GM19455 (cell line): ENCODE results near the gene MSH6.

Experiments
- ATAC-seq: cut with Tn5 transposase; IDR thresholded peaks from one replicate; pipeline ENCODE4 v1.9.1; 2021; ENCODE audit not compliant: unreplicated experiment

MSH6 gene

DNA sequence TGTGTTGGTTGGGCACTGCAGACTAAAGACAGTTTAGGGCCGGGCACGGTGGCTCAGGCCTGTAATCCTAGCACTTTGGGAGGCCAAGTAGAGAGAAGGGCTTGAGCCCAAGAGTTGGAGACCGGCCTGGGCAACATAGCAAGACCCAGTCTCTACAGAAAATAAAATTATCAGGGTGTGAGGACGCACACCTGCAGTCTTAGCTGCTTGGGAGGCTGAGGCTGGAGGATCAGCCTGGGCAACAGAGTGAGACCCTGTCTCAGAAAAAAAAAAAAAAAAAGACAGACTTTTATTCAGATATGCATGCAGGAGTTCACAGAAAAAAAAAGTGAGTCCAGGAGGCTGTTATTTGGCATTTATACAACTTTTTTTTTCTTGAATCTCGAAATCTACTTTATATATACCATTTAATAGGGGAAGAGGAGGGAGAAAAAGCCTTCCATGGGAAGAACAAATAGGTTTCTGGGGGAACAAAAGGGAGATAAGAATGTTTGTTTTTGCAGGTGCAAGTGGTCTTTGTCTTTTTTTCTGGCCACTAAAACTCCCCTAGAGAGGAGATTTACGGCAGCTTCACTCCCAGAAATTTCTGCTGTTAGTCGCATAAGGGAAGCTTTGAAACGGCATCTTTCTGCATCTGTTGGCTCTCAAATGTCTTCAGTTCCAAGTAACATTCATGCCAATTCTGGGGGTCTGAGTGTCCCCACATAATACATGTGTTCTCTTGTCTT is 4.1 kb upstream of the MSH6 start:
- no peak for ATAC-seq

DNA sequence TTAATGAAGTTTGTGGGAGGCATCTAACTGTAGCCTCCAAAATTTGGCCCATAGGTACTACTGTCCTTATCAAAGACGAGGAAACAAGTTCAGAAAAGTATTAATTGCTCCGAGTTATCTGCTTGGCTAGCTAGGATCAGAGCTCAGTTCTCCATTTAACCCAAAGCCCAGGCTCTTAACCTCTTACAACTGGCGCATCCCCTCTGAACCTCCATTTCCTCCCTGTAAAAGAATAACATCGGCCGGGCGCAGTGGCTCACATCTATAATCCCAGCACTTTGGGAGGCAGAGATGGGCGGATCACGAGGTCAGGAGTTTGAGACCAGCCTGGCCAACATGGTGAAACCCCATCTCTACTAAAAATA is 3.5 kb upstream of the MSH6 start:
- no peak for ATAC-seq

DNA sequence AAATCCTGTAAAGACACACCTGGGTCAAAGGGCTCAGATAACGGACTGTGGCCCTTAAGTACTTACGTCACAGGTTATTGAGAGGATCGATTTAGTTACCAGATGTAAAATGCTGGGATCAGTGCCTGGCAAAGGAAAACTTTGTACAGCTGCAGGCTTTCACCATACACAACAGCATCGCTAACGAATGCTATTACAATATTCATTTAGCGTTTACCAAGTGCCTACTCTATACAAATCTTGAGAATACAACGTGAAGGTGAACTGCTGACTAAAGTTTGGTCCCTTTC is 619 bp upstream of the MSH6 start:
- no peak for ATAC-seq

DNA sequence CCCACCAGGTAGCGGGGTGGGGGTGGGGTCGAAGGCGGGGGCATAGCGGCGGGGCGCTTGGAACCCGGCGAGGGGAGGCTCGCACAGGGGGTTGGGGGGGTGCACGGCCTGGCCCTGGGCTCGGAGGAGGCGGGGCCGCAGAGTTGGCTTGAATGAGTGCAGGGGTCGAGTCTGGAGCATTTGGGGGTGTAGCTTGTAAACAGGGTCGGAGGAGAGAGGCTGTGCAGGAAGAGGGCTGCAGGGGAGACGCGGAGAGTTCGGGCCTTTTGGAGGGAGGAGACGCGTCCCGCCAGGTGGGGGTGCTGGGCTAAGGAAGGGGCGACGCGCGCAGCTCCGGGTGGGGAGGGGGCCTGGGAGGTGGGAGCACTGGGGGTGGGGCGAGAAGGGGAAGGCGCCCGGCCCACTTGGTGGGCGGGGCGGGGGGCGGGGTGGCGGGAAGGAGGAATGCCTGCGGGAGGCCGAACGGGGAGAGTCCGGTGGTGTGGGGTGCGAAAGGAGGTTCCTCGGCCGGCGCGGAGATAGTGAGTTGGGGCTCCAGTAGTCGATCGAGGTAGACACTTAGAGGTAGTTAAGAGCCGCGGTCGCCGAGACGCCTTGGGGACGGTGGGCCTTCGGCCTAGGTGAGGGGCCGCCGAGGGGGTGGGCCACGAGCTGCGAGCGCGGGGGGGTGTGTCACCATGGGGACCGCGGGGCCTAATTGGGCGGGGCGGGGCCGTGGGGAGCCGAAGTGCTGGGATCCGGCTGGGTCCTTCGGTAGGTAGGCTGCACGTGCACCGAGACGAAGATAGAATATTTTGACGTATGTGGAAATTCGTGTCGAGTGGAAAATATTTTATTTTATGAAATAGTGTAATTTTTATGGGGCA is 774 bp downstream of the MSH6 start:
- ATAC-seq: peak; percentile 39

DNA sequence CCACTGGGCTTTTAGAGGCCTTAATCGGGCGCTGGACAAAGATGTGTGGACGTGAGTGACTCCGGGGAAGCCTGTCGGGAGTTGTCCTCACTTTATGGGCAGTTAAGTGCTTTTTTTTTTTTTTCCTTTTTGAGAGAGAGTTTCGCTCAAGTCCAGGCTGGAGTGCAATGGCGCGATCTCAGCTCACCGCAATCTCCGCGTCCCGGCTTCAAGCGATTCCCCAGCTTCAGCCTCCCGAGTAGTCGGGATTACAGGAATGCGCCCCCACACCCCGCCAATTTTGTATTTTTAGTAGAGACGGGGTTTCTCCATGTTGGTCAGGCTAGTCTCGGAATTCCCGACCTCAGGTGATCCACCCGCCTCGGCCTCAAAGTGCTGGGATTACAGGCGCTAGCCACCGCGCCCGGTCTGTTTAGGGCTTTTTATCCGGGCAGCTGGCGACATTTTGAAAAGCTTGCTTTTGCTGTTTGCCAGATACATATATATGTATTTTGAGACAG is 1.5 kb downstream of the MSH6 start:
- no peak for ATAC-seq

DNA sequence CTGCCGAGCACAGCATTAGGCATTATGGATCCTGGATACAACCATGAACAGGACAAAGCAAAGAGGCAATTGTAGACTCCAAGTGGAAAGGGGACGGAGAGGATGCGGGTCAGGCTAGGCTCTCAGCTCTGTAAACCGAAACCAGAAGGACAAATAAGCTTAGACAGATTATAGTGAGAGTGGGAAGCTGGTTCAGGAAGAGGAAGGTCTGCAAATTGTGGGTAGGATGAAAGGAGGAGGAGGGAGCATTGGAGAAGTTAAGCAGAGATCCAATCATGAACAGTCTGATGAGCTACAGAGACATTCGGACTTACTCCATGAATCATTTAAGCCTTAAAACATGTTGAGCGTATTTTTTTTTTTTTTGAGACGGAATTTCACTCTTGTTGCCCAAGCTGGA is 3.0 kb downstream of the MSH6 start:
- ATAC-seq: no peak

DNA sequence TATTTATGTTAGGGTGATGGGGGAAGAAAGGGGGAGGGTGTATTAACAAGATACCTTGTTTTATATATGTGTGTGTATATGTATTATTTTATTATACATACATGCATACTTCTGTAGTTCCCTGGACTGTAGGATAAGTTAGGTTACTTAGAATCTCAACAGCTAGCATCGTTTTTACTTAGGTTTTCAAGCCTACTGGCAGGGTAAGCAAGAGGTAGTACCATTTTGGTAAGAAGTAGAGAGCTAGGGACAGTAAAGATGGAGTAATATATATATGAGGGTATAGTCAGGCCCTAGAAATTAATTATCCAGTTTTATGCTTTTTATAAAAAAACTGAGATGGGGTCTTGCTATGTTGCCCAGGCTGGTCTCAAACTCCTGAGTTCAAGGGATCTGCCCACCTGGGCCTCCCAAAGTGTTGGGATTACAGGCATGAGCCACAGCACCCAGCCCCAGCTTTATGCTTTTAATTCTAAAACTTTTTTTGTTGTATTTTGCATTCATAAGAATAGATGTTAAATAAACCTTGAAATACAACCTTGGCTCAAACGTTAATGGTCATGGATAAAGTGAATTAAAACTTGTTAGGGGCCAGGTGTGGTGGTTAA is 13.2 kb downstream of the MSH6 start:
- no peak for ATAC-seq

DNA sequence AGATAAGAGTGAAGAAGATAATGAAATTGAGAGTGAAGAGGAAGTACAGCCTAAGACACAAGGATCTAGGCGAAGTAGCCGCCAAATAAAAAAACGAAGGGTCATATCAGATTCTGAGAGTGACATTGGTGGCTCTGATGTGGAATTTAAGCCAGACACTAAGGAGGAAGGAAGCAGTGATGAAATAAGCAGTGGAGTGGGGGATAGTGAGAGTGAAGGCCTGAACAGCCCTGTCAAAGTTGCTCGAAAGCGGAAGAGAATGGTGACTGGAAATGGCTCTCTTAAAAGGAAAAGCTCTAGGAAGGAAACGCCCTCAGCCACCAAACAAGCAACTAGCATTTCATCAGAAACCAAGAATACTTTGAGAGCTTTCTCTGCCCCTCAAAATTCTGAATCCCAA is 15.7 kb downstream of the MSH6 start:
- ATAC-seq: no peak

DNA sequence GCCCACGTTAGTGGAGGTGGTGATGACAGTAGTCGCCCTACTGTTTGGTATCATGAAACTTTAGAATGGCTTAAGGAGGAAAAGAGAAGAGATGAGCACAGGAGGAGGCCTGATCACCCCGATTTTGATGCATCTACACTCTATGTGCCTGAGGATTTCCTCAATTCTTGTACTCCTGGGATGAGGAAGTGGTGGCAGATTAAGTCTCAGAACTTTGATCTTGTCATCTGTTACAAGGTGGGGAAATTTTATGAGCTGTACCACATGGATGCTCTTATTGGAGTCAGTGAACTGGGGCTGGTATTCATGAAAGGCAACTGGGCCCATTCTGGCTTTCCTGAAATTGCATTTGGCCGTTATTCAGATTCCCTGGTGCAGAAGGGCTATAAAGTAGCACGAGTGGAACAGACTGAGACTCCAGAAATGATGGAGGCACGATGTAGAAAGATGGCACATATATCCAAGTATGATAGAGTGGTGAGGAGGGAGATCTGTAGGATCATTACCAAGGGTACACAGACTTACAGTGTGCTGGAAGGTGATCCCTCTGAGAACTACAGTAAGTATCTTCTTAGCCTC is 16.2 kb downstream of the MSH6 start:
- no peak for ATAC-seq

DNA sequence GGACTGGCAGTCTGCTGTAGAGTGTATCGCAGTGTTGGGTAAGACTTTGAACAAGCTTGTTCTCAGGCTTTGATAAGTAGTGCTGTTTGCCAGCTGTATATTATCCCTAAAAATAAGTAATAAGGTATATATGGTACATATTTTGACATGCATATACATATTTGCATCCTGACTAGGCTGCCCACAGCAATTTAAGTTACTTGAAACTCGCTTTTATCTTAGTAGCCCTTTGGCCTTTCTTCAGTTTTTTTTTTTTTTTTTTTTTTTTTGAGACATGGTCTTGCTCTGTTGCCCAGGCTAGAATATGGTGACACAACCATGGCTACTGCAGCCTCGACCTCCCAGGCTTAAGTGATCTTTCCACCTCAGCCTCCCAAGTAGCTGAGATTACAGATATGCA is 18.2 kb downstream of the MSH6 start:
- ATAC-seq: no peak

DNA sequence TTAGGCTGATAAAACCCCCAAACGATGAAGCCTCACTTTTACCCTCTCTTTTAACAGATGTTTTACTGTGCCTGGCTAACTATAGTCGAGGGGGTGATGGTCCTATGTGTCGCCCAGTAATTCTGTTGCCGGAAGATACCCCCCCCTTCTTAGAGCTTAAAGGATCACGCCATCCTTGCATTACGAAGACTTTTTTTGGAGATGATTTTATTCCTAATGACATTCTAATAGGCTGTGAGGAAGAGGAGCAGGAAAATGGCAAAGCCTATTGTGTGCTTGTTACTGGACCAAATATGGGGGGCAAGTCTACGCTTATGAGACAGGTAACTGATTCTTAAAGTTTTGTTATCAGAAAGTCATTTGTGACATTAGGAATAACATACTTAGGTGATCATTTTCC is 20.4 kb downstream of the MSH6 start:
- no peak for ATAC-seq

DNA sequence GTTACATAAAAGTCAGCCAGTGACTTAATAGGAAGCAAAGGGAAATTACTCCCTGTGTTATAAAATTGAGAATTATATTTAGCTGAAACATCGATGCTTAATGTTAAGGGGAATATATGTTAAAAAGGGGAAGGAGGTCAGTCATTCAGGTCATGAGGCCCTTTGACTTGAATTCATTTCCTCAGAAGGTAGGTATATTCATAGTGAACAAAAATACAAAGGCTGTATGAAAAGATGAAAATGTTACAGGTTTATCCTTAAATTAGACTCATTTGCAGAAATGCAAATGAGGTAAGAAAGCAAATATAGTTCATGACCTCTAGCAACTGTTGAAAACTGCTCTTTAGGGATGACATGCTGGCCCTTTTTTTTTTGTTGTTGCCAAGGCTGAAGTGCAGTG is 20.8 kb downstream of the MSH6 start:
- ATAC-seq: no peak

DNA sequence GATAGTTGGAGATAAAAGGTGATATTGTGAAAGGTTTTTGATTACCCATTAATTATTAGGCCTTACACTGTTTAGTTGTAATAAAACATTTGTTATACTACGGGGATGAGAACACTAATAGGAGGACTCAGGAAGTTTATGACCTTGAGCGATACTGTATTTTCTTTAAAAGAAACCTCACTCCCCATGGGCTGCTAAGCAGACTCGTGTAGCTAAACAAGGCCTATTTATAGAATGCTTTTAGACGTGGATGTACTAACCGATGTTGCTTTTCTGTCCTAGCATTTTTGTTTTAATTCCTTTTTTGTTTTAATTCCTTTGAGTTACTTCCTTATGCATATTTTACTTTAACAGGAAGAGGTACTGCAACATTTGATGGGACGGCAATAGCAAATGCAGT is 22.9 kb downstream of the MSH6 start:
- no peak for ATAC-seq

DNA sequence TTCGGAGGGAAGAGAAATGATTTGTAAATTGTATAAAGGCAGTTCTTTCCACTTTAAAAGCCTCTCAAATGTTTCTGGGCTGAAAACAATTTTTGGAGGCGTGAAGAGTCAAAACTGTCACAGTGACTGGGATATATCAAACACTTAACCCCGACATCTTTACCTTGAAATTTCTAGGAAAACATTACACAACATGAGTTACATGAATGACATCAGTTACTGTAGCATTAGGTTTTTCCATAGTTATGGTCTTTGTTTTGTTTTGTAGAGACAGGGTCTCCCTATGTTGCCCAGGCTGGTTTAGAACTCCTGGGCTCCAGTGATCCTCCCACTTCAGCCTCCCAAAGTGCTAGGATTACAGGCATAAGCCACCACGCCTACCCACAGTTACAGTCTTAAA is 25.7 kb downstream of the MSH6 start:
- no peak for ATAC-seq

DNA sequence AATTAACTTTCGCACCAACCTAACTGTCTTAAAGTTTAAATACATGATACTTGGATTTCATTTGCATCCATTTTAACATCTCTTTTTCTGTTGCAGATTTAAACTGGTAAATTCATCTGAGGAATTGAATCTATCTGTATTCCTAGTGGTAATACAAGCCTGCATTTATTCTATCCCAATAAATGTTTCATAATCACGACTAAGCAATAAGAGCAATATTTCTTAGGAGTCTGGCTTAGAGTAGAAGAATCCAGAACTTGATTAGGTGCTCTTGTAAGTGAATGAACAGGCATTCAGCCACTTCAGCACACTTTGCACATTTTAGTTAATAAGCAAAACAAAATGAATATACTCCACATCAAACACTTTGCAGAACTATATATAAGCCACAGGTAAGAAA is 27.0 kb downstream of the MSH6 start:
- ATAC-seq: no peak

DNA sequence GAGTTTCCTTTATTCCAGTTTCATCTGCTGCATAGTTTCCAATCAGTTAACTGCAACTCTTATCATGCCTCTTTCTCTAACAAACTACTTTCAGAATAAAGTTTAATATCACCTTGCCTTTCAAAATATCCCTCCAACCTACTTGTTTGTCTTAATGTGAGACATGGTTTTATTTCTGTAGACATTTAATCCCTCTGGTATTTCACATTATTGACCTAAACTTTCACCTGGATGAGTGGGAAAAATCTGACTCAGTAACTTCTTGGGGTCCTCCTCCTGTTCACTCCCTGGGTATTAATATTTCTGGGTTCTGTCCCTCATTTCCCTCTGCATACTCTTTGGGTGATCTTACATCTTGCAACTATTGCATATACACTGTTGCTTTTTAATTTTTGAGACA is 27.9 kb downstream of the MSH6 start:
- ATAC-seq: no peak

DNA sequence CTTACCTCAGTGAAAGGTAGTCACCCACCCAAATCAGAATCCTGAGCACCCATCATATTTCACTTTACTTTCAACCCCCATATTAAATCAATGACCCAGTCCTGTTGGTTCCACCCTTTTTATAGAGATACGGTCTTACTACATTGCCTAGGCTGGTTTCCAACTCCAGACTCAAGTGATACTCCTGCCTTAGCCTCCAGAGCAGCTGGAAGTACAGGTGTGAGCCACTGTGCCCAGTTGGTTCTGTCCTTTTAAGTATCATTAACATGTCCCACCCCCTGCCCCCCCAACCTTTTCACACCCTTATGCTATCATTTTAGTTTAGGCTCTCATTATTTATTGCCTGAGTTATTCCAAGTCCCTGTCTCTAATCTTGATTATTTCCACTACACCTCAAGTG is 28.7 kb downstream of the MSH6 start:
- ATAC-seq: no peak

DNA sequence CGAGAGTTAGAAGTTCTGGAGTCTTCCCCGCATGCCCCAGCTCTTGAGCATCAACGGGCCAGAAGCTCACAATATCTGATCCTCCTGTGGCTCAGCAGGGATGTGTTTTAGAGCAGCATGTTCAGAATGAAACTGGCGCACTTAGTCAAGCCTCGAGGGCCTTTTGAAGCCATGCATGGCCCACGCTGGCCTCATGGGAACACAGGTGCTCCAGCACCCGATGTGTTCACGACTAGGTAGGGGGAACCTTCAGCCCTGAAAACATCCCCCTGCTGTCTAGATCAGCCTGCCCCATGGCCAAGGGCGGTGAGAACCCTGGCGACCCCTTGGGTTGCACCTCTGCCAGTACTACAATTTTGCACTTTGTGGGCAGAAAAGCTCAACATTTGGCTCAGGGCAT is 32.8 kb downstream of the MSH6 start:
- ATAC-seq: no peak

DNA sequence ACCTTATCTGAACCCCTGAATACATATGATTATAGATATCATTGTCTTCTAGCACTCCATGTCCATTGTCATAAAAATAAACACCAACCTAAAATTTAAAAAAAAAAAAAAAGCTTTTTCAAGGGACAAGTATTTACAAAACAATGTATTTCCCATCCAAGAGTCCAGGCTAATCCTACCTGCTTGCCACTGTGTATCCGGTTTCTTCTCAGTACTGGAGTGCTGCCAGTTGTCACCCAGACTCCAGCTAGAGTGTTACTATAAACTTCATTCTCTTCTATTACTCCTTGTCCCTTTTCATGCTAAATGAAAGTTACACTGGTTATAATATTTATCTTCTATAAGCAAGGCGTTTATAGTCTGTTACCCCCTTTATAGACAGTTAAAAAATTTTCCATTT is 35.8 kb downstream of the MSH6 start:
- ATAC-seq: no peak

DNA sequence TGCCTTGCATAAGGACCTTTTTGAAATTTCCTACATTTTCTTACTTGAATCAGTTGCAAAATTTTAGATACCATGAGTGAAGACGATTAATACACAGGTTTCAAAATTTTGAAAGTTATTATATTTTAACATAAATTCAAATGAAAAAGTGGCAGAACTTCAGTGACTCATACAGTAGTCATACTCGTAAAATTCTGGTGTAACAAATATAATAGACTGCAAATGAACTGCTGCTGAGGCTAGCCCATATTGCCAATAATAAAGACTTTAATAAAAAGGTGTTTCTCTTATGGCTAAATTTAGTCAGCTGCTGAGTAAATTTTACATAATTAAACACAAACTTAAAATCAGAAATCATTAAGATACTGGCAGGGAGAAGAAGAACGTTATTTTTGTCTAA is 36.9 kb downstream of the MSH6 start:
- no peak for ATAC-seq

DNA sequence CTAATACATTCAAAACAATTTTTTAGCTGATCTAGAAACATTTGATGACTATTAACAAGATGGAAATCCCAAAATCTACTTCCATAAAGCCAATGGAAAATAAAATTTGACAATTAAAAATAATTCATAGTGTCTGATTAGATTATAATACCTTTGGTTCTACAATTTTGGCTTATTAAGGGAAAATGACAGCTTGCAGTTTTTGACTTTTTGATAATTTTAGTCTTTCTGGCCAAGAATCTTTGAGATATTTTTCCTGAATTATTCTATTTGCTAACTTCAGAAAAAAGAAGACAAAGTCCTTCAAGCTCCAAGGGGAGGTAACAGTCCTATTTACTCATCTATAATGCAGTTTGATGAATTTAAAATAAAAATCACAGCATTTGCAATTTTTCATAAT is 39.6 kb downstream of the MSH6 start:
- ATAC-seq: no peak

DNA sequence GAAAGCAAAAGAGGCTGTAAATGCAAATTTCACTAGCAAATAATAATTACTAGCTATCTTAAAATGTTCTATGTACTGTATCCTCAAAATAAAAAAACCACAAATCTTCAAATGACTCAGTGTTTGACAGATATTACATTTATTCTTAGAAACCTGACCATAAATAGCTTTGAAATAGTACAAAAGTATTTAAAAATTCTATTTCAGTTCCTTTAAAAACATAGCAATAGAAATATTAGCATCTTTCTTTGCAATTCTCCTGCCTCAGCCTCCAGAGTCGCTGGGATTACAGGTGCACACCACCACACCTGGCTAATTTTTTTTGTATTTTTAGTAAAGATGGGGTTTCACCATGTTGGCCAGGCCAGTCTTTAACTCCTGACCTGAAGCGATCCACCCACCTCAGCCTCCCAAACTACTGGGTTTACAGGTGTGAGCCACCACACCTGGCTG is 50.6 kb downstream of the MSH6 start:
- peak; percentile 88 for ATAC-seq
